Dendritic cell treated with granulocyte-macrophage colony-stimulating factor and Interleukin-4, amounts not matched to agents 40 ng/mL and 50 ng/mL, for 4 days (primary cell): ENCODE results near the gene NOL4L.
"Not testable (repeated sequence)": the region's sequence is repeated elsewhere in the genome, so short reads cannot be mapped to it uniquely, and the experiment has no call there.

Experiments
- H3K27ac Mint-ChIP-seq: one replicate; pipeline ENCODE4 v1.8.0; 2022; ENCODE audit warnings: mild to moderate bottlenecking, mixed read lengths
- H3K27me3 Mint-ChIP-seq: one replicate; pipeline ENCODE4 v1.8.0; 2022; ENCODE audit warnings: mild to moderate bottlenecking, mixed read lengths
- H3K36me3 Mint-ChIP-seq: one replicate; pipeline ENCODE4 v1.8.0; 2022; ENCODE audit warnings: low read depth, mixed read lengths
- H3K4me1 Mint-ChIP-seq: one replicate; pipeline ENCODE4 v1.8.0; 2022; ENCODE audit warnings: low read depth, mixed read lengths
- H3K4me3 Mint-ChIP-seq: one replicate; pipeline ENCODE4 v1.8.0; 2022; ENCODE audit warnings: mild to moderate bottlenecking, moderate library complexity, mixed read lengths
- H3K9me3 Mint-ChIP-seq: one replicate; pipeline ENCODE4 v1.8.0; 2022; ENCODE audit warnings: mixed read lengths
- intact Hi-C: fragments of 100-400 bp; cut with micrococcal nuclease; formaldehyde crosslinking; loops from one replicate; pipeline ENCODE4 v1.15.0; 2022

NOL4L gene

DNA sequence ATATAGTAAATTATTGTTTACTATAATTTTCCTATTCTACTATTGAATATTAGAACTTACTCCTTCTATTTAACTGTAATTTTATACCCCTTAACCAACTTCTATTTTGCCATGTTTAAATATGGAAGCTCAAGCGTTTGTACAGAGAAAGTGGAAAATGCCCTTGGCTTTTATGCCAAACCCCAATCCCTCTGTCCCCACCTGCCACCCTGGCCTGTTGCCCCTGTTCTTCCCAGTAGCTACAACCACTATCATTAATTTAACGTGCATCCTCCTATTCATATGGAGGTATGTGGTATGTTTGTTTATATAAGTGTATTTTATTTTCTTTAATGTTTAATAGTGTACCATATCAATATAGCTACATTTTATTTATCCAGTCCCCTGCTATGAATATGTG lies 168.9 kb downstream of the NOL4L start:
- peaks cover 13% of the 10 kb centered on the region for H3K36me3 Mint-ChIP-seq
- H3K27ac Mint-ChIP-seq: no peak overlapping the region
- no peak overlapping the region for H3K4me3 Mint-ChIP-seq
- H3K9me3 Mint-ChIP-seq: no peaks in the 10 kb centered on the region
- intact Hi-C loops: no loop called here
- no peaks in the 10 kb centered on the region for H3K27me3 Mint-ChIP-seq
- H3K4me1 Mint-ChIP-seq: peaks cover 22% of the 10 kb centered on the region

DNA sequence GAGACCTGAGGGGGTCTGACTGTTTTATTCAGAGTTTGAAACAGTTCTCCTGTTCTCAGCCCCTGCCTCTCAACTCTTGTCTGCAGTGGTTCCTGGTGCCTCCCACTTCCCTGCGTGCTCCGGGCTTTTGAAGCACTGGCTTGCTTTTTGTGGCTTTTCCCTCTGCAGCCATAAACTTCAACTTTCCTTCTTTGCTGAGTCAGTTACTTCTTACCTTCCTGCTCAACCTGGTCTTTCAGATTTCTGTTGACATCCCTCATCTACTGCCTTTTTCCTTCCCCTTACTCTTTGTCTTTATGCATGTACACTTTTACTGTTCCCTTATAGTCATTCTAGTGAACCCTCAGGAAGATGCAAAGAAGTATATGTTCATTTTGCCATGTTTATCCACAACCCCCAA lies 169.6 kb downstream of the NOL4L start:
- Mint-ChIP-seq H3K4me3 (no peak overlapping the region), H3K27me3 (no peaks in the 10 kb centered on the region), H3K4me1 (peaks cover 22% of the 10 kb centered on the region), H3K36me3 (peaks cover 13% of the 10 kb centered on the region), H3K27ac (no peak overlapping the region), H3K9me3 (no peaks in the 10 kb centered on the region)
- intact Hi-C loops: no loop called here

DNA sequence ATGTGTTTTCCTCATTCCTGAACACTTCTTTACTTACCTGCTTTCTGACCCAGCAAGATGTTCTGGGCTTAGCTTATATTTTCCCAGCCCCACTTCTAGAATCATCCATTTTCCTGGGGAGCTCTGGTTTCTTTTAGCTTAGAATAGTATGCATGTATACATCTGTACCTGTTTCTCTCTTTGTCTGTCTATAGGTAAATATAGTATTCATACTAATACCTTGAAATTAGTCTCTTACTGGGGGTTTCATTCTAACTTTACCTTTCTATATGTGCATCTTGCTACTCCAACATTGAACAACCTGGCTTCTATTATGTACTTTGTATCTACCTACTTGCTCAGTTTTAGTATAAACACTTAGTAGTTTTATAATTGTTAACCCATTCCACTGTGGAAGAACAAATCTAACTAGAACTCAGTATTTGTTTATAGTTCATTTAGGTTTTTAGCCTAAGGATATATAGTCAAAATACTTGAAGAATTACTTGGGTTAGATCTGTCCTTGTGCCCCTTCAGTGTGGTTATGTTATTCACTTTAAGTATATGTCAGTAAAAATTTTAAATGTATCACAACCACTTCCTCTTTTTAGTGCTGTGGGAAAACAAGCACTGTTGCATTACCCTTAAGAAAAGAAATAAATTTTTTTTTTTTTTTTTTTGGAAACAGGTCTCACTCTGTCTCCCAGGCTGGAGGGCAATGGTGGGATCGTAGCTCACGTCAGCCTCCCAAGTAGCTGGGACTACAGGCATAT lies 173.0 kb downstream of the NOL4L start:
- Mint-ChIP-seq H3K4me3 (no peak overlapping the region), H3K36me3 (peaks cover 18% of the 10 kb centered on the region), H3K4me1 (peaks cover 22% of the 10 kb centered on the region), H3K27me3 (no peaks in the 10 kb centered on the region), H3K9me3 (no peaks in the 10 kb centered on the region), H3K27ac (no peak overlapping the region)
- intact Hi-C loops: no loop called here

DNA sequence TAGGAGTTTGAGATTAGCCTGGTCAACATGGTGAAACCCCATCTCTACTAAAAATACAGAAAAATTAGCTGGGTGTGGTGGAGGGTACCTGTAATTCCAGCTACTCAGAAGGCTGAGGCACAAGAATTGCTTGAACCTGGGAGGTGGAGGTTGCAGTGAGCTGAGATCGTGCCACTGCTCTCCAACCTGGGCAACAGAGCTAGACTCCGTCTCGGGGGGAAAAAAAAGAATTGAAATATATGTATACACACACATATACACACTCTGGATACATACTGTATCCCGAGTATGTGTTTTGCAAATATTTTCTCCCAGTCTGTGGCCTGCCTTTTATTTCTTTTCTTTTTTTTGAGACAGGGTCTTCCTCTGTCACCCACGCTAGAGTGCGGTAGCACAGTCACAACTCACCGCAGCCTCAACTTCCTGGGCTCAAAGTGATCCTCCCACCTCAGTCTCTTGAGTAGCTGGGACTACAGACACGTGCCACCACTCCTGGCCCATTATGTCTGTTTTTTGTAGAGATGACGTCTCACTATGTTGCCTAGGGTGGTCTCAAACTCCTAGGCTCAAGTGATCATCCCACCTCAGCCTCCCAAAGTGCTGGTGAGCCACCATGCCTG lies 177.9 kb downstream of the NOL4L start:
- H3K27me3 Mint-ChIP-seq, H3K9me3 Mint-ChIP-seq, H3K27ac Mint-ChIP-seq, H3K4me3 Mint-ChIP-seq, intact Hi-C loops: not testable (repeated sequence)
- H3K36me3 Mint-ChIP-seq: peaks cover 13% of the 10 kb centered on the region
- H3K4me1 Mint-ChIP-seq: peaks cover 11% of the 10 kb centered on the region

DNA sequence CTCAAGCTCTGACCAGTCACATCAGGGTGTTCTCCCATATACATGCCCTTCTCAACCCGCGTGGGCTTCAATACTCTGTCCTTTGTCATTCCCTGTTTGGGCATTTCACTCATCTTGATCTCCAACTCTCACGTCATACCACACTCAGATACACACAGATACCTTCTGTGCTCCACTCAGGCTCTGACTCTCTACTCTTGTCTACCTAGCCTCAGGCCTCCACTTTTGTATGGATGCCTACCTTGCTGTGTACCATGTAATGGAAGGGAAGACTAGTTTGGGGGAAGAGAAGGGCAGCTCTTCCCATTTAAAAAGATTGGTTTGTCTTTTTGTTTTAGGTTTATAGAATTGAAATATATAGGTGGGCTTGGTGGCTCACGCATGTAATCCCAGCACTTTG lies 178.4 kb downstream of the NOL4L start:
- H3K36me3 Mint-ChIP-seq: peaks cover 13% of the 10 kb centered on the region
- intact Hi-C loops: no loop called here

DNA sequence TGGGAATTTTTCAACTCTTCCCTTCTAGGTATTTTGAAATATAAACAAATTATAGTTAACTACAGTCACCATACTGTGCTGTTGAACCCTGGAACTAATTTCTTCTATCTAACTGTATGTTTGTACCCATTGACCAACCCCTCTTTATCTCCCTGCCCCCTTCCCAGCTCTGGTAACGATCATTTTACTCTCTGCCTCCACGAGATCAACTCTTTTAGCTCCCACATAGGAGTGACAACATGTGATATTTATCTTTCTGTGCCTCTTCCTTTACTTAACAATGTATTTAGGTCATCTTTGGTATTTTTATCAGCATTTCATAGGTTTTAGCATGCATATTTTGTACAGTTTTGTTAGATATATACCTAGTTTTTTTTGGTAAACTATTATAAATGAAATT lies 181.1 kb downstream of the NOL4L start:
- intact Hi-C loops: no loop called here
- Mint-ChIP-seq H3K36me3 (peaks cover 33% of the 10 kb centered on the region), H3K4me3 (no peak overlapping the region), H3K27ac (no peak overlapping the region), H3K4me1 (peaks cover 11% of the 10 kb centered on the region), H3K9me3 (no peaks in the 10 kb centered on the region), H3K27me3 (no peaks in the 10 kb centered on the region)

More for the DNA sequence above, 178.4 kb downstream of the NOL4L start:
- peaks cover 11% of the 10 kb centered on the region for H3K4me1 Mint-ChIP-seq
- H3K27ac Mint-ChIP-seq: no peak overlapping the region
- no peaks in the 10 kb centered on the region for H3K9me3 Mint-ChIP-seq
- H3K27me3 Mint-ChIP-seq: no peaks in the 10 kb centered on the region
- no peak overlapping the region for H3K4me3 Mint-ChIP-seq

DNA sequence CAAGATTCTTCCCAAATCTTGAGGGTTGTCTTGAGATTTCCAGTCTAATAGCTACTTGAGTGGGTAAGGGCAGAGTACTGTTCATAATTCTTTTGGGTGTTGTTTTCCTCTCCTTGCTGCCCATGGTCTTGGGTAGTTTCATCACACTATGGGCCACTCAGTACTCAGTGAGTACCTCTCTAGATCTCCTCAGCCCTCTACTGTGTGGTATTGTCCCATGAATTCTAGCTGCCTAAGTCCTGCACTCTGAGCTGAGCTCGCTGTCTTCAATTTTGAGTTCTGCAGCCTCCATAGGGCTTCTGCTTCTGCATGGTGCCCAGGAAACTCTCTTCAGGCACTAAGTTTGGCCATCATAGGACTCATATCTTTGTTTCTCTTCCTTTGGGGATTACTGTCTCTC lies 184.7 kb downstream of the NOL4L start:
- intact Hi-C loops: no loop called here
- Mint-ChIP-seq H3K9me3 (peaks cover 2% of the 10 kb centered on the region), H3K4me1 (no peaks in the 10 kb centered on the region), H3K27ac (no peak overlapping the region), H3K36me3 (peaks cover 32% of the 10 kb centered on the region), H3K27me3 (no peaks in the 10 kb centered on the region), H3K4me3 (no peak overlapping the region)

DNA sequence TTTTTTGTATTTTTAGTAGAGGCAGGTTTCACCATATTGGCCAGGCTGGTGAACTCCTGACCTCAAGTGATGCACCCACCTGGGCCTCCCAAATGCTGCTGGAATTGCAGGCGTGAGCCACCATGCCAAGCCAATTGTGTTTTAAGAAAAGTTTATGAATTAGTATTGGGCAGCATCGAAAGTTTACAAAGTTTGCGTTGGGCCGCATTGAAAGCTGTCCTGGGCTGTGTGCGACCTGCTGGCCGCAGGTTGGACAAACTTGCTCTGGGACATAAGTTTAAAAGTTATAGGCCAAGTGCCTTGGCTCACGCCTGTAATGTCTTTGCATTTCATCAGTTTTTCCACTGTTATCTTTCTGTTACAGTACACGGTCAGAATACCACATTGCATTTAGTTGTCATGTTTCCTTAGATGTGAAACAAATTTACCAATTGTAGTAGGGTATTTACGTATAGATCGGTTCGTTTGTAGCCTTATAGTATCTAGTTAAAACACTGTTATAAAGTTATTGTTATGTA lies 187.5 kb downstream of the NOL4L start:
- H3K9me3 Mint-ChIP-seq: peaks cover 6% of the 10 kb centered on the region
- no peak overlapping the region for H3K27ac Mint-ChIP-seq
- no peaks in the 10 kb centered on the region for H3K4me1 Mint-ChIP-seq
- H3K27me3 Mint-ChIP-seq: no peaks in the 10 kb centered on the region
- intact Hi-C loops: no loop called here
- no peak overlapping the region for H3K4me3 Mint-ChIP-seq
- peaks cover 59% of the 10 kb centered on the region for H3K36me3 Mint-ChIP-seq

DNA sequence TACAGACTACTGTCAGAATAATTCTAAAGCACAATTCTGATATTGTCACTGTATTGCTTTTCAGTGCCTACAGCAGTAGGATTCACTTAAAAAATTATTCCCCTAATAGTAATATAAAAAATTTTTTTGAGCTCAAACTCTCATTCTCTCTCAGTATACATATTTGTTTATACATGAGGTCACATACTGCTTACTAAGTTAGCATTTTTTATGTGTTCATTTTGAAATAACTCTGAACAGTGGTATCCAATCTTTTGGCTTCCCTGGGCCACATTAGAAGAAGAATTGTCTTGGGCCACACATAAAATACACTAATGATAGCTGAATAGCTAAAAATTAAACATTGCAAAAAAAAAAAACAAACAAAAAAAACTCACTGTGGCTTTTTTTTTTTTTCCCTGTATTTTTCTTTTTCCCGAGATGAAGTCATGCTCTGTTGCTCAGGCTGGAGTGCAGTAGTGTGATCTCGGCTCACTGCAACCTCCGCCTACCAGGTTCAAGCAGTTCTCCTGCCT lies 188.4 kb downstream of the NOL4L start:
- no peak overlapping the region for H3K27ac Mint-ChIP-seq
- no peak overlapping the region for H3K4me3 Mint-ChIP-seq
- no peaks in the 10 kb centered on the region for H3K27me3 Mint-ChIP-seq

DNA sequence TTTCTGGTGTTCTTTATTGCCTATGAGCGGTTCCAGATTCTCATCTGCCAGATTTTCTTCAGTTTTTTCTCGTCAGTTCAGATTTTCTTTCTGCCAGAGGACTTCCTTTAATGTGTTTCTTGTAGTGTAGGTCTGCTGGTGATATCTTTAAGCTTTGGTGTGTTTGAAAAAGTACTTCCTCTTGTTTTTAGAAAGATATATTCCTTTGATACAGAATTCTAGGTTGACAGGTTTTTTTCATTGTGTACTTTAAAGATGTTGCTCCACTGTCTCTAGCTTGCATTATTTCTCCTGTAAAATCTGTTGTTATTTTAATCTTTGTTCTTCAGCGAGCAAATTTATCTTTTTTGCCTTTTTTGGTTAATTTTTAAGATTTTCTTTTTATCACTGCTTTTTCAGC lies 190.1 kb downstream of the NOL4L start:
- no peak overlapping the region for H3K4me3 Mint-ChIP-seq
- H3K27ac Mint-ChIP-seq: no peak overlapping the region
- intact Hi-C loops: no loop called here
- peaks cover 16% of the 10 kb centered on the region for H3K4me1 Mint-ChIP-seq
- H3K27me3 Mint-ChIP-seq: no peaks in the 10 kb centered on the region
- peaks cover 6% of the 10 kb centered on the region for H3K9me3 Mint-ChIP-seq
- H3K36me3 Mint-ChIP-seq: peaks cover 56% of the 10 kb centered on the region

More for the DNA sequence above, 188.4 kb downstream of the NOL4L start:
- peaks cover 3% of the 10 kb centered on the region for H3K4me1 Mint-ChIP-seq
- intact Hi-C loops: no loop called here
- H3K36me3 Mint-ChIP-seq: peaks cover 63% of the 10 kb centered on the region
- H3K9me3 Mint-ChIP-seq: peaks cover 6% of the 10 kb centered on the region
